Inflammatory macrophage treated with lipopolysaccharide for 4 hours (primary cell): ENCODE data around the gene DYRK1B.
A peak's percentile ranks its signal among the peaks of the same experiment; 100 is the strongest.

Source experiments
- DNase-seq: peaks from one replicate; pipeline ENCODE4 v3.0.0-alpha.2; 2020

Gene DYRK1B

GRCh38 chr19:39852882-39853281 is 18.9 kb upstream of the DYRK1B start:
- DNase-seq = no peak

GRCh38 chr19:39850892-39851291 is 16.9 kb upstream of the DYRK1B start:
- DNase-seq = no peak

- no peak for DNase-seq
Observed at GRCh38 chr19:39848392-39848791, 14.4 kb upstream of the DYRK1B start.

GRCh38 chr19:39847525-39847924 is 13.6 kb upstream of the DYRK1B start:
- no peak for DNase-seq

GRCh38 chr19:39846678-39847486 is 12.9 kb upstream of the DYRK1B start:
- no peak for DNase-seq

GRCh38 chr19:39845933-39846677 is 12.1 kb upstream of the DYRK1B start, which contains the start of gene FBL:
Gene FBL, minus strand, starts transcription at chr19:39846379. Its CDS starts 79 bp downstream, at chr19:39846300.
- peak; percentile 95 for DNase-seq

- no peak for DNase-seq
Observed at GRCh38 chr19:39845584-39845932, 11.6 kb upstream of the DYRK1B start.

- DNase-seq = no peak
Observed at GRCh38 chr19:39845172-39845571, 11.2 kb upstream of the DYRK1B start.

- peak; percentile 70 for DNase-seq
Observed at GRCh38 chr19:39843919-39844793, 10.2 kb upstream of the DYRK1B start.

- no peak for DNase-seq
Observed at GRCh38 chr19:39842693-39843435, 8.9 kb upstream of the DYRK1B start.

- DNase-seq = no peak
Observed at GRCh38 chr19:39841041-39841440, 7.1 kb upstream of the DYRK1B start.

GRCh38 chr19:39840492-39840891 is 6.5 kb upstream of the DYRK1B start:
- no peak for DNase-seq

- no peak for DNase-seq
Observed at GRCh38 chr19:39839678-39840327, 5.8 kb upstream of the DYRK1B start.

GRCh38 chr19:39838569-39838968 is 4.6 kb upstream of the DYRK1B start:
- no peak for DNase-seq

- DNase-seq = no peak
Observed at GRCh38 chr19:39837978-39838377, 4.0 kb upstream of the DYRK1B start.

- no peak for DNase-seq
Observed at GRCh38 chr19:39834287-39834841, 402 bp upstream of the DYRK1B start.

GRCh38 chr19:39833160-39833463 is 850 bp downstream of the DYRK1B start:
- no peak for DNase-seq

GRCh38 chr19:39832341-39833083 is 1.4 kb downstream of the DYRK1B start:
- DNase-seq = no peak

GRCh38 chr19:39831679-39832078 is 2.3 kb downstream of the DYRK1B start:
- no peak for DNase-seq

GRCh38 chr19:39830847-39831246 is 3.1 kb downstream of the DYRK1B start:
- no peak for DNase-seq

GRCh38 chr19:39830406-39830805 is 3.6 kb downstream of the DYRK1B start:
- no peak for DNase-seq
